GM12891 (cell line): ENCODE measurements around the gene SAC3D1.

Experiments used
- DNase-seq: peaks from one replicate; pipeline ENCODE4 v3.0.0; 2011; ENCODE audit warnings: low spot score; ENCODE audit not compliant: insufficient read length
- FAIRE-seq: peaks from 2 replicates; lab custom pipeline; 2011; peaks lifted over from hg19 to GRCh38; lab: Jason Lieb, UNC
- PAX5 ChIP-seq: IDR thresholded peaks from 2 replicates; pipeline ENCODE4 v1.6.1; 2011; ENCODE audit warnings: low read length, moderate library complexity, mild to moderate bottlenecking; ENCODE audit not compliant: insufficient read depth, severe bottlenecking
- POLR2A ChIP-seq: IDR thresholded peaks from 2 replicates; pipeline ENCODE4 v1.6.1; 2011; ENCODE audit warnings: low read depth, low read length, control low read depth
- POLR2AphosphoS5 ChIP-seq: IDR thresholded peaks from 2 replicates; pipeline ENCODE4 v1.6.1; 2011; ENCODE audit warnings: low read depth, low read length, control low read depth
- POU2F2 ChIP-seq: IDR thresholded peaks from 2 replicates; pipeline ENCODE4 v1.6.1; 2011; ENCODE audit warnings: low read depth, mild to moderate bottlenecking, control low read depth, low read length, moderate library complexity
- SPI1 ChIP-seq: IDR thresholded peaks from 2 replicates; pipeline ENCODE4 v1.6.1; 2011; ENCODE audit warnings: low read depth, low read length, control low read depth
- TAF1 ChIP-seq: IDR thresholded peaks from 2 replicates; pipeline ENCODE4 v1.6.1; 2011; ENCODE audit warnings: low read depth, low read length, control low read depth

SAC3D1 gene

DNA sequence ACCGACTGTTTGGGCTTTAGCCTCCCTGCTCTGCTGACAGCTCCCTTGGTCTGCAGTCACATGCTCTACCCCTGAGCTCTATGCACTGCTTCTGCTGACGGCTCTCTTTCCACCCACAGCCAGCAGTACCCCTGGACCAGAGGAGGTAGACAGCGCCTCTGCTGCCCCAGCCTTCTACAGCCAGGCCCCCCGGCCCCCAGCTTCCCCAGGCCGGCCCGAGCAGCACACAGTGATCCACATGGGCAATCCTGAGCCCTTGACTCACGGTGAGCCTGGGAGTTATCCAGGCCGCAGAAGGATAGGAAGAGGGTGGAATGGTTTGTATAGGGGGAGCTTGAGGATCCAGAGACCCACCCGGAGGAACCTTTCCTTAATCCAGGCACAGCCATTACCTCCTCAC is 45.8 kb downstream of the SAC3D1 start:
- no peak for FAIRE-seq
- TF ChIP-seq SPI1 (no peak), POLR2AphosphoS5 (no peak), POLR2A (no peak), TAF1 (no peak), POU2F2 (no peak), PAX5 (no peak)
- no peak for DNase-seq

- TF ChIP-seq SPI1 = no peak
- TF ChIP-seq PAX5 = no peak
- TF ChIP-seq POLR2AphosphoS5 = no peak
- no peak for TF ChIP-seq POLR2A
- TF ChIP-seq TAF1 = no peak
- TF ChIP-seq POU2F2 = no peak
- no peak for DNase-seq
- FAIRE-seq = no peak
These were observed 46.2 kb downstream of the SAC3D1 start for GRCh38 chr11:65087216-65087615.

- no peak for DNase-seq
- TF ChIP-seq POLR2A (no peak), SPI1 (no peak), TAF1 (no peak), PAX5 (no peak), POLR2AphosphoS5 (no peak), POU2F2 (no peak)
- FAIRE-seq = no peak
These were observed 46.8 kb downstream of the SAC3D1 start for GRCh38 chr11:65087827-65088226.

GRCh38 chr11:65089621-65090020 is 48.6 kb downstream of the SAC3D1 start:
- TF ChIP-seq POU2F2 (no peak), PAX5 (no peak), POLR2A (no peak), POLR2AphosphoS5 (no peak), TAF1 (no peak), SPI1 (no peak)
- FAIRE-seq = no peak
- no peak for DNase-seq

DNA sequence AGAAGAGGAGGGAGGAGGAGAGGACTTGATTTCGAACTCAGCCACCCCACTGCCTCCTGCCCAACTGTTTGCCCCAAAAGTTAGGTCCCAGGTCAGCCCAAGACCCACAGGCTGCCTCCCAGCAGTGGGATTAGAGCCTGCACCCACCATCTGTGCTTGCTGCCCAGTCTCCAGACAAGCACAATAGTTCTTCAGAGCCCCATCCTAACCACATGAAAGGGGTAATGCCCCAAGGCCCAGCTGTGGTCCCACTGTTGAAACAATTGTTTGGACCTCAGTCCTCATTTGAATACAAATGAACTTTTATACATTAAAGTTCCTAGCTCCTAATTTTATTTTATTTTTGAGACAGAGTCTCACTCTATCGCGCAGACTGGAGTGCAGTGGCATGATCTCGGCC is 49.6 kb downstream of the SAC3D1 start:
- FAIRE-seq = no peak
- TF ChIP-seq SPI1 (no peak), POU2F2 (no peak), POLR2A (no peak), TAF1 (no peak), POLR2AphosphoS5 (no peak), PAX5 (no peak)

More for the DNA sequence above, 49.6 kb downstream of the SAC3D1 start:
- no peak for DNase-seq
